MCF 10A (cell line): Measurements from ENCODE around the gene ZNF525. TPM values are rescaled to one million over a fixed set of nuclear protein-coding genes. Genes with fewer than 3 reads are reported as not detected.

ENCODE experiments used
- BruUV-seq: library from RNA; stranded (reverse); fragments of 400-500 nt; replicated peaks from 2 replicates; lab custom pipeline; 2021; lab: Mats Ljungman, UMichigan
- CTCF ChIA-PET: fragments of 300-600 bp; sonication (Branson Sonifier 250); formaldehyde crosslinking; extraction: SDS; loops from one replicate; lab custom pipeline; 2021; ENCODE audit warnings: antibody characterized with exemption, inconsistent platforms; lab: Yijun Ruan, JAX
- POLR2A ChIA-PET: fragments of 300-600, 350-650 bp; sonication (Branson Sonifier 250); formaldehyde crosslinking; extraction: SDS; loops from one replicate; lab custom pipeline; 2020; ENCODE audit warnings: antibody characterized with exemption, inconsistent platforms; lab: Yijun Ruan, JAX
- DNase-seq: peaks from one replicate; pipeline ENCODE4 v3.0.0-alpha.2; 2018; ENCODE audit not compliant: unreplicated experiment
- H3K27ac Mint-ChIP-seq: one replicate; pipeline ENCODE4 v1.8.0; 2022; ENCODE audit warnings: mild to moderate bottlenecking, low read depth, mixed read lengths; ENCODE audit not compliant: unreplicated experiment
- H3K27me3 Mint-ChIP-seq: one replicate; pipeline ENCODE4 v1.8.0; 2022; ENCODE audit warnings: mixed read lengths; ENCODE audit not compliant: insufficient read depth, unreplicated experiment
- H3K36me3 Mint-ChIP-seq: one replicate; pipeline ENCODE4 v1.8.0; 2022; ENCODE audit warnings: mild to moderate bottlenecking, moderate library complexity, mixed read lengths; ENCODE audit not compliant: insufficient read depth, unreplicated experiment
- H3K4me1 Mint-ChIP-seq: one replicate; pipeline ENCODE4 v1.8.0; 2022; ENCODE audit warnings: mixed read lengths; ENCODE audit not compliant: insufficient read depth, unreplicated experiment
- H3K4me3 Mint-ChIP-seq: one replicate; pipeline ENCODE4 v1.8.0; 2022; ENCODE audit warnings: mild to moderate bottlenecking, moderate library complexity, mixed read lengths; ENCODE audit not compliant: unreplicated experiment
- H3K9me3 Mint-ChIP-seq: one replicate; pipeline ENCODE4 v1.8.0; 2022; ENCODE audit warnings: mixed read lengths; ENCODE audit not compliant: unreplicated experiment
- intact Hi-C: fragments of 100-400 bp; cut with micrococcal nuclease; formaldehyde crosslinking; loops from 2 replicates; pipeline ENCODE4 v1.14.1; 2022
- total RNA-seq: library from RNA; stranded (reverse); gene quantifications from 2 replicates; pipeline ENCODE4 v1.2.3, GENCODE V29; 2022
- TF ChIP-seq, protein P1 (sequence below): fragments of 200-600 bp; IDR thresholded peaks from one replicate; pipeline ENCODE4 v1.8.0; 2022; ENCODE audit warnings: antibody characterized with exemption, mild to moderate bottlenecking; ENCODE audit not compliant: unreplicated experiment

ZNF525 gene
- total RNA-seq, 1 experiment from 2014 or later: 9.5 TPM

- no TSS peak for BruUV-seq
- H3K27me3 Mint-ChIP-seq: no peaks in the 10 kb centered on the region
- H3K4me3 Mint-ChIP-seq: no peak overlapping the region
- ChIA-PET CTCF (interaction anchor here (0.5 to 1.3 kb wide), 11 partner anchors 11 to 468 kb away, joined by 3 to 5 read pairs (median 3); no protein-coding TSS in a partner anchor), POLR2A (interaction anchor here (0.6 to 0.8 kb wide), 3 partner anchors 30 to 113 kb away, joined by 4 to 5 read pairs (median 4); partner anchors contain the start of gene ZNF765)
- H3K27ac Mint-ChIP-seq: no peak overlapping the region
- no peaks in the 10 kb centered on the region for H3K36me3 Mint-ChIP-seq
- DNase-seq: peak; percentile 1
- no peaks in the 10 kb centered on the region for H3K4me1 Mint-ChIP-seq
- TF ChIP-seq, protein P1, sequence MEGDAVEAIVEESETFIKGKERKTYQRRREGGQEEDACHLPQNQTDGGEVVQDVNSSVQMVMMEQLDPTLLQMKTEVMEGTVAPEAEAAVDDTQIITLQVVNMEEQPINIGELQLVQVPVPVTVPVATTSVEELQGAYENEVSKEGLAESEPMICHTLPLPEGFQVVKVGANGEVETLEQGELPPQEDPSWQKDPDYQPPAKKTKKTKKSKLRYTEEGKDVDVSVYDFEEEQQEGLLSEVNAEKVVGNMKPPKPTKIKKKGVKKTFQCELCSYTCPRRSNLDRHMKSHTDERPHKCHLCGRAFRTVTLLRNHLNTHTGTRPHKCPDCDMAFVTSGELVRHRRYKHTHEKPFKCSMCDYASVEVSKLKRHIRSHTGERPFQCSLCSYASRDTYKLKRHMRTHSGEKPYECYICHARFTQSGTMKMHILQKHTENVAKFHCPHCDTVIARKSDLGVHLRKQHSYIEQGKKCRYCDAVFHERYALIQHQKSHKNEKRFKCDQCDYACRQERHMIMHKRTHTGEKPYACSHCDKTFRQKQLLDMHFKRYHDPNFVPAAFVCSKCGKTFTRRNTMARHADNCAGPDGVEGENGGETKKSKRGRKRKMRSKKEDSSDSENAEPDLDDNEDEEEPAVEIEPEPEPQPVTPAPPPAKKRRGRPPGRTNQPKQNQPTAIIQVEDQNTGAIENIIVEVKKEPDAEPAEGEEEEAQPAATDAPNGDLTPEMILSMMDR: peak; percentile 24
- intact Hi-C loops: no loop called here
- H3K9me3 Mint-ChIP-seq: peaks cover 10% of the 10 kb centered on the region
These were observed 59.6 kb downstream of the ZNF525 start for GRCh38 chr19:53424968-53425597.

GRCh38 chr19:53431399-53432087 lies 66.0 kb downstream of the ZNF525 start, which contains the start of gene ZNF761:
Gene ZNF761 (plus strand): TSS chr19:53431984. CDS start chr19:53447269, 15,285 bp downstream.
- no TSS peak for BruUV-seq
- CTCF ChIA-PET: no interaction called here
- peaks cover 8% of the 10 kb centered on the region for H3K9me3 Mint-ChIP-seq

GRCh38 chr19:53432088-53432661 lies 66.7 kb downstream of the ZNF525 start:
- TSS peak; percentile 58 for BruUV-seq
- TF ChIP-seq, protein P1: no peak
- CTCF ChIA-PET: no interaction called here
- Mint-ChIP-seq H3K36me3 (peaks cover 15% of the 10 kb centered on the region), H3K4me1 (peaks cover 10% of the 10 kb centered on the region), H3K27ac (peak overlapping the region; percentile 90), H3K4me3 (peak overlapping the region; percentile 78), H3K9me3 (peaks cover 8% of the 10 kb centered on the region), H3K27me3 (no peaks in the 10 kb centered on the region)
- POLR2A ChIA-PET: interaction anchor here (0.6 to 1.9 kb wide), 11 partner anchors 11 to 1516 kb away, joined by 3 to 7 read pairs (median 4); partner anchors contain the start of genes ZNF525, ZNF765 and ZNF845
- DNase-seq: peak; percentile 29
- intact Hi-C loops: no loop called here

More at GRCh38 chr19:53431399-53432087, 66.0 kb downstream of the ZNF525 start, which contains the start of gene ZNF761:
- TF ChIP-seq, protein P1: peak; percentile 39
- Mint-ChIP-seq H3K36me3 (peaks cover 15% of the 10 kb centered on the region), H3K4me3 (peak within 1 kb of the TSS; percentile 78), H3K4me1 (peaks cover 10% of the 10 kb centered on the region), H3K27ac (peak within 1 kb of the TSS; percentile 90), H3K27me3 (no peaks in the 10 kb centered on the region)
- POLR2A ChIA-PET: interaction anchor here (0.6 to 1.9 kb wide), 9 partner anchors 10 to 1517 kb away, joined by 3 to 7 read pairs (median 3); partner anchors contain the start of genes ZNF765 and ZNF845
- intact Hi-C loops: no loop called here
- peak; percentile 92 for DNase-seq

Other genes starting within 250 kb of the ZNF525 start
- not detected in 2 replicates for gene ZNF415, start 232.8 kb upstream of the ZNF525 start, total RNA-seq
- not detected in 2 replicates for gene ZNF347, start 206.7 kb upstream of the ZNF525 start, total RNA-seq
- not detected in 2 replicates for gene ZNF665, start 172.3 kb upstream of the ZNF525 start, total RNA-seq
- not detected in 2 replicates for gene ZNF677, start 110.8 kb upstream of the ZNF525 start, total RNA-seq
- not detected in 2 replicates for gene VN1R2, start 107.4 kb upstream of the ZNF525 start, total RNA-seq
- gene VN1R4, start 98.0 kb upstream of the ZNF525 start, total RNA-seq: not detected in 2 replicates
- gene ZNF845, start 32.0 kb upstream of the ZNF525 start, total RNA-seq: 3.8 and 5.7 TPM in 2 replicates
- 5.0 and 5.2 TPM in 2 replicates for gene ZNF765, start 29.4 kb downstream of the ZNF525 start, total RNA-seq
- 9.1 and 12.0 TPM in 2 replicates for gene ZNF761, start 66.3 kb downstream of the ZNF525 start, total RNA-seq
- 0.61 and 2.0 TPM in 2 replicates for gene ZNF813, start 102.0 kb downstream of the ZNF525 start, total RNA-seq
- 5.8 and 7.7 TPM in 2 replicates for gene ZNF331, start 172.4 kb downstream of the ZNF525 start, total RNA-seq